NCI-H526 (cell line): Measurements from ENCODE around the gene RBFOX2.

ENCODE experiments used
- DNase-seq, 2 experiments: peaks; one replicate each; lab custom pipeline; 2025; lab: John Stamatoyannopoulos, UW

The RBFOX2 gene

GRCh38 chr22:35697142-35697541 is 331.5 kb downstream of the RBFOX2 start:
- no peak for DNase-seq

GRCh38 chr22:35695202-35695601 is 333.4 kb downstream of the RBFOX2 start:
- DNase-seq = no peak

- no peak for DNase-seq
Observed at GRCh38 chr22:35690001-35690400, 338.6 kb downstream of the RBFOX2 start.

GRCh38 chr22:35688913-35689675 is 339.5 kb downstream of the RBFOX2 start:
- no peak for DNase-seq
